ENCODE data around the gene RBM48. TPM values are rescaled to one million over a fixed set of nuclear protein-coding genes. Genes with fewer than 3 reads are reported as not detected.
"Not testable (repeated sequence)": the region's sequence is repeated elsewhere in the genome, so short reads cannot be mapped to it uniquely, and the experiment has no call there.

The RBM48 gene
- total RNA-seq, 2 experiments from 2014 or later: 11.7 to 14.0 TPM

- DNase-seq: no peak
- peaks cover 12% of the 10 kb centered on the region for H3K36me3 Mint-ChIP-seq
- intact Hi-C loops (cut with micrococcal nuclease): no loop called here
- CTCF ChIA-PET: no interaction called here
- no peak overlapping the region for H3K4me3 Mint-ChIP-seq
- no peak overlapping the region for H3K27ac Mint-ChIP-seq
- POLR2A ChIA-PET: no interaction called here
- no peaks in the 10 kb centered on the region for H3K4me1 Mint-ChIP-seq (ENCODE audit: low read depth)
- H3K9me3 Mint-ChIP-seq: no peaks in the 10 kb centered on the region
- H3K27me3 Mint-ChIP-seq: no peaks in the 10 kb centered on the region
Measured at GRCh38 chr7:92506363-92506762, 22.2 kb upstream of the RBM48 start.

GRCh38 chr7:92508946-92509345, 19.6 kb upstream of the RBM48 start:
- H3K9me3 Mint-ChIP-seq: no peaks in the 10 kb centered on the region
- no peaks in the 10 kb centered on the region for H3K4me1 Mint-ChIP-seq (ENCODE audit: low read depth)
- intact Hi-C loops (cut with micrococcal nuclease): no loop called here
- H3K36me3 Mint-ChIP-seq: peaks cover 16% of the 10 kb centered on the region
- ChIA-PET CTCF (interaction anchor here (0.8 kb wide), 1 partner anchor 20 kb away, joined by 3 read pairs; the partner anchor contains the start of genes PEX1 and RBM48), POLR2A (no interaction called here)
- no peak overlapping the region for H3K27ac Mint-ChIP-seq
- DNase-seq: no peak
- H3K4me3 Mint-ChIP-seq: no peak overlapping the region
- no peaks in the 10 kb centered on the region for H3K27me3 Mint-ChIP-seq

- peaks cover 8% of the 10 kb centered on the region for H3K4me1 Mint-ChIP-seq (ENCODE audit: low read depth)
- H3K9me3 Mint-ChIP-seq: no peaks in the 10 kb centered on the region
- CTCF ChIA-PET: no interaction called here
- no peak overlapping the region for H3K4me3 Mint-ChIP-seq
- DNase-seq: no peak
- no peaks in the 10 kb centered on the region for H3K27me3 Mint-ChIP-seq
- peaks cover 16% of the 10 kb centered on the region for H3K36me3 Mint-ChIP-seq
- POLR2A ChIA-PET: no interaction called here
- intact Hi-C loops (cut with micrococcal nuclease): no loop called here
- H3K27ac Mint-ChIP-seq: no peak overlapping the region
Measured at GRCh38 chr7:92513167-92513902, 15.3 kb upstream of the RBM48 start.

GRCh38 chr7:92517631-92518030, 11.0 kb upstream of the RBM48 start:
- Mint-ChIP-seq H3K27ac (peak overlapping the region; percentile 6), H3K4me3 (no peak overlapping the region)
- POLR2A ChIA-PET: no interaction called here

GRCh38 chr7:92520024-92520423, 8.6 kb upstream of the RBM48 start:
- ChIA-PET CTCF (no interaction called here), POLR2A (no interaction called here)
- H3K4me3 Mint-ChIP-seq: no peak overlapping the region
- intact Hi-C loops (cut with micrococcal nuclease): no loop called here
- H3K27me3 Mint-ChIP-seq: no peaks in the 10 kb centered on the region
- peaks cover 8% of the 10 kb centered on the region for H3K4me1 Mint-ChIP-seq (ENCODE audit: low read depth)
- no peak overlapping the region for H3K27ac Mint-ChIP-seq
- H3K36me3 Mint-ChIP-seq: peaks cover 9% of the 10 kb centered on the region
- H3K9me3 Mint-ChIP-seq: no peaks in the 10 kb centered on the region
- no peak for DNase-seq

More at GRCh38 chr7:92517631-92518030, 11.0 kb upstream of the RBM48 start:
- CTCF ChIA-PET: no interaction called here
- H3K4me1 Mint-ChIP-seq (ENCODE audit: low read depth): peaks cover 8% of the 10 kb centered on the region
- DNase-seq: no peak
- H3K27me3 Mint-ChIP-seq: no peaks in the 10 kb centered on the region
- peaks cover 11% of the 10 kb centered on the region for H3K36me3 Mint-ChIP-seq
- intact Hi-C loops (cut with micrococcal nuclease): no loop called here
- H3K9me3 Mint-ChIP-seq: no peaks in the 10 kb centered on the region

- H3K9me3 Mint-ChIP-seq: no peaks in the 10 kb centered on the region
- no peaks in the 10 kb centered on the region for H3K36me3 Mint-ChIP-seq
- no peak for DNase-seq
- H3K27ac Mint-ChIP-seq: no peak overlapping the region
- no peaks in the 10 kb centered on the region for H3K27me3 Mint-ChIP-seq
- peaks cover 12% of the 10 kb centered on the region for H3K4me1 Mint-ChIP-seq (ENCODE audit: low read depth)
- H3K4me3 Mint-ChIP-seq: no peak overlapping the region
- ChIA-PET CTCF (no interaction called here), POLR2A (no interaction called here)
- intact Hi-C loops (cut with micrococcal nuclease): no loop called here
Measured at GRCh38 chr7:92523110-92523509, 5.5 kb upstream of the RBM48 start.

- DNase-seq: peak; percentile 74
- ChIA-PET CTCF (interaction anchor here (1.0 to 2.3 kb wide), 12 partner anchors 12 to 705 kb away, joined by 3 to 19 read pairs (median 4); partner anchors contain the start of genes CYP51A1, FAM133B, GATAD1 and VPS50), POLR2A (interaction anchor here (1.0 to 1.4 kb wide), 4 partner anchors 62 to 282 kb away, joined by 3 to 9 read pairs (median 9); partner anchors contain the start of genes ANKIB1, FAM133B, GATAD1 and KRIT1)
- peaks cover 23% of the 10 kb centered on the region for H3K4me1 Mint-ChIP-seq (ENCODE audit: low read depth)
- intact Hi-C loops (cut with micrococcal nuclease): loop anchor here (1.0 to 5.0 kb wide), 13 partner anchors 63 to 705 kb away; partner anchors contain the start of genes AKAP9, ANKIB1, CYP51A1 and FAM133B
- H3K9me3 Mint-ChIP-seq: no peaks in the 10 kb centered on the region
- peak overlapping the region; percentile 90 for H3K4me3 Mint-ChIP-seq
- H3K27me3 Mint-ChIP-seq: peaks cover 2% of the 10 kb centered on the region
- peaks cover 8% of the 10 kb centered on the region for H3K36me3 Mint-ChIP-seq
- H3K27ac Mint-ChIP-seq: peak overlapping the region; percentile 86
Measured at GRCh38 chr7:92527300-92528187, 1.1 kb upstream of the RBM48 start.

- DNase-seq: no peak
- H3K27ac Mint-ChIP-seq: peak overlapping the region; percentile 89
- H3K9me3 Mint-ChIP-seq: no peaks in the 10 kb centered on the region
- intact Hi-C loops (cut with micrococcal nuclease): loop anchor here (1.0 to 5.0 kb wide), 13 partner anchors 61 to 703 kb away; partner anchors contain the start of genes AKAP9, ANKIB1, CYP51A1 and FAM133B
- CTCF ChIA-PET: interaction anchor here (0.7 to 2.3 kb wide), 20 partner anchors 10 to 704 kb away, joined by 3 to 19 read pairs (median 4); partner anchors contain the start of genes ANKIB1, CYP51A1, FAM133B and GATAD1
- peaks cover 27% of the 10 kb centered on the region for H3K4me1 Mint-ChIP-seq (ENCODE audit: low read depth)
- peaks cover 2% of the 10 kb centered on the region for H3K27me3 Mint-ChIP-seq
- peaks cover 14% of the 10 kb centered on the region for H3K36me3 Mint-ChIP-seq
- H3K4me3 Mint-ChIP-seq: peak overlapping the region; percentile 90
- POLR2A ChIA-PET: interaction anchor here (0.5 to 1.4 kb wide), 9 partner anchors 60 to 703 kb away, joined by 3 to 9 read pairs (median 5); partner anchors contain the start of genes ANKIB1, CDK6, FAM133B and GATAD1
Measured at GRCh38 chr7:92528958-92529264, 316 bp downstream of the RBM48 start.

- peaks cover 26% of the 10 kb centered on the region for H3K4me1 Mint-ChIP-seq (ENCODE audit: low read depth)
- no peaks in the 10 kb centered on the region for H3K9me3 Mint-ChIP-seq
- no peak overlapping the region for H3K4me3 Mint-ChIP-seq
- ChIA-PET POLR2A (no interaction called here), CTCF (no interaction called here)
- no peak for DNase-seq
- peaks cover 30% of the 10 kb centered on the region for H3K36me3 Mint-ChIP-seq
- intact Hi-C loops (cut with micrococcal nuclease): no loop called here
- H3K27ac Mint-ChIP-seq: no peak overlapping the region
- no peaks in the 10 kb centered on the region for H3K27me3 Mint-ChIP-seq
Measured at GRCh38 chr7:92534572-92534971, 6.0 kb downstream of the RBM48 start.

GRCh38 chr7:92543542-92543941, 14.9 kb downstream of the RBM48 start:
- intact Hi-C loops (cut with micrococcal nuclease); H3K4me1 Mint-ChIP-seq (ENCODE audit: low read depth); CTCF ChIA-PET; DNase-seq; H3K27me3 Mint-ChIP-seq; H3K27ac Mint-ChIP-seq; H3K36me3 Mint-ChIP-seq; H3K4me3 Mint-ChIP-seq; H3K9me3 Mint-ChIP-seq; POLR2A ChIA-PET: not testable (repeated sequence)

GRCh38 chr7:92545116-92545515, 16.5 kb downstream of the RBM48 start:
- H3K4me3 Mint-ChIP-seq; H3K9me3 Mint-ChIP-seq; H3K4me1 Mint-ChIP-seq (ENCODE audit: low read depth); CTCF ChIA-PET; H3K36me3 Mint-ChIP-seq; DNase-seq; H3K27ac Mint-ChIP-seq; H3K27me3 Mint-ChIP-seq; POLR2A ChIA-PET; intact Hi-C loops (cut with micrococcal nuclease): not testable (repeated sequence)

- H3K36me3 Mint-ChIP-seq: no peaks in the 10 kb centered on the region
- no peaks in the 10 kb centered on the region for H3K27me3 Mint-ChIP-seq
- CTCF ChIA-PET: no interaction called here
- no peak for DNase-seq
- POLR2A ChIA-PET: no interaction called here
- intact Hi-C loops (cut with micrococcal nuclease): no loop called here
- no peak overlapping the region for H3K4me3 Mint-ChIP-seq
- no peaks in the 10 kb centered on the region for H3K4me1 Mint-ChIP-seq (ENCODE audit: low read depth)
- no peak overlapping the region for H3K27ac Mint-ChIP-seq
- no peaks in the 10 kb centered on the region for H3K9me3 Mint-ChIP-seq
Measured at GRCh38 chr7:92546856-92547497, 18.4 kb downstream of the RBM48 start.

Measured in activated CD4-positive, alpha-beta memory T cell treated with anti-CD3 and anti-CD28 coated beads for 36 hours (primary cell).